Ishikawa (cell line): ENCODE measurements around the gene NCK2.

Experiments used
- CEBPB ChIP-seq: IDR thresholded peaks from 2 replicates; pipeline ENCODE4 v1.6.1; 2012
- CREB1 ChIP-seq: IDR thresholded peaks from 2 replicates; pipeline ENCODE4 v1.6.1; 2012; ENCODE audit warnings: low read depth
- EGR1 ChIP-seq: IDR thresholded peaks from 2 replicates; pipeline ENCODE4 v1.6.1; 2012
- EP300 ChIP-seq: IDR thresholded peaks from 2 replicates; pipeline ENCODE4 v1.6.1; 2012; ENCODE audit warnings: borderline replicate concordance
- FOXM1 ChIP-seq: IDR thresholded peaks from 2 replicates; pipeline ENCODE4 v1.6.1; 2012; ENCODE audit warnings: low read depth, borderline replicate concordance
- MAX ChIP-seq: IDR thresholded peaks from 2 replicates; pipeline ENCODE4 v1.6.1; 2012
- NFIC ChIP-seq: IDR thresholded peaks from 2 replicates; pipeline ENCODE4 v1.6.1; 2012
- RAD21 ChIP-seq: IDR thresholded peaks from 2 replicates; pipeline ENCODE4 v1.6.1; 2012; ENCODE audit warnings: low read depth
- REST ChIP-seq: IDR thresholded peaks from 2 replicates; pipeline ENCODE4 v1.6.1; 2012; ENCODE audit warnings: low read depth, mild to moderate bottlenecking
- TAF1 ChIP-seq: IDR thresholded peaks from 2 replicates; pipeline ENCODE4 v1.6.1; 2012; ENCODE audit warnings: low read depth, mild to moderate bottlenecking
- TCF12 ChIP-seq: IDR thresholded peaks from 2 replicates; pipeline ENCODE4 v1.6.1; 2012; ENCODE audit warnings: low read depth
- TEAD4 ChIP-seq: IDR thresholded peaks from 2 replicates; pipeline ENCODE4 v1.6.1; 2012
- USF1 ChIP-seq: IDR thresholded peaks from 2 replicates; pipeline ENCODE4 v1.6.1; 2012
- YY1 ChIP-seq: IDR thresholded peaks from 2 replicates; pipeline ENCODE4 v1.6.1; 2012; ENCODE audit warnings: low read depth
- ZBTB7A ChIP-seq: IDR thresholded peaks from 2 replicates; pipeline ENCODE4 v1.6.1; 2012; ENCODE audit warnings: low read depth

NCK2 gene

GRCh38 chr2:105936954-105937353, 192.2 kb downstream of the NCK2 start:
- no peak for TF ChIP-seq NFIC
- TF ChIP-seq CEBPB, result no peak

GRCh38 chr2:105937498-105938097, 192.9 kb downstream of the NCK2 start:
- TF ChIP-seq TEAD4 (no peak), ZBTB7A (no peak), USF1 (no peak), FOXM1 (no peak), YY1 (no peak), TCF12 (no peak), NFIC (no peak), CEBPB (no peak), TAF1 (no peak), CREB1 (no peak), REST (no peak), EGR1 (no peak), EP300 (no peak), MAX (no peak), RAD21 (no peak)
